ENCODE data around the gene DPH7. TPM values are rescaled to one million over a fixed set of nuclear protein-coding genes. Genes with fewer than 3 reads are reported as not detected.

The DPH7 gene
- total RNA-seq, 5 donors from 2014 or later (not counting 1 experiment from before 2014, with no cell fraction given): 45.0 to 71.0 (median 66.3) TPM

- ATAC-seq (replicated peaks in 1 of 4) (no peak), DNase-seq (no peak)
- no peak overlapping the region for H3K4me3 ChIP-seq (ENCODE audit: control insufficient read depth in 1 of 2, extremely low read depth in 1 of 2, low read length in 1 of 2)
- Mint-ChIP-seq H3K27ac (no peak overlapping the region), H3K4me1 (peaks cover 0 to 22% (median under 1%) of the 10 kb centered on the region in 3 donors), H3K36me3 (peaks cover under 1% of the 10 kb centered on the region), H3K9me3 (no peaks in the 10 kb centered on the region), H3K4me3 (no peak overlapping the region), H3K27me3 (no peaks in the 10 kb centered on the region)
- H3K27me3 ChIP-seq (replicated peaks in 1 of 2; ENCODE audit: control insufficient read depth in 2 of 2, extremely low read depth in 1 of 2, insufficient read depth in 2 of 2, low read length in 1 of 2): no peaks in the 10 kb centered on the region
- no peaks in the 10 kb centered on the region for H3K4me1 ChIP-seq (ENCODE audit: control insufficient read depth in 1 of 2, extremely low read depth in 1 of 2, insufficient read depth in 2 of 2, low read length in 2 of 2)
- no peaks in the 10 kb centered on the region for H3K9me3 ChIP-seq
- ChIA-PET CTCF (interaction anchor here in 1 of 2 donors (0.5 kb wide), 1 partner anchor 1121 kb away, joined by 5 read pairs; no protein-coding TSS in a partner anchor), POLR2A (no interaction called here)
- no peak overlapping the region for H3K27ac ChIP-seq (ENCODE audit: low read length)
- 93% methylated on average over 26 of the region's 26 CpGs for WGBS (ENCODE audit: insufficient coverage)
- no peaks in the 10 kb centered on the region for H3K36me3 ChIP-seq (ENCODE audit: control insufficient read depth in 2 of 2, extremely low read depth in 1 of 2, insufficient read depth in 1 of 2, low read length in 1 of 2)
Observed at GRCh38 chr9:137506702-137507171, 72.0 kb downstream of the DPH7 start.

GRCh38 chr9:137506274-137506673 is 72.5 kb downstream of the DPH7 start:
- Mint-ChIP-seq H3K27ac (no peak overlapping the region), H3K4me1 (peaks cover 0 to 24% (median 1%) of the 10 kb centered on the region in 3 donors), H3K27me3 (no peaks in the 10 kb centered on the region), H3K9me3 (no peaks in the 10 kb centered on the region), H3K4me3 (no peak overlapping the region), H3K36me3 (peaks cover 3% of the 10 kb centered on the region)
- no peaks in the 10 kb centered on the region for H3K27me3 ChIP-seq (replicated peaks in 1 of 2; ENCODE audit: control insufficient read depth in 2 of 2, extremely low read depth in 1 of 2, insufficient read depth in 2 of 2, low read length in 1 of 2)
- ChIA-PET CTCF (no interaction called here), POLR2A (no interaction called here)
- DNase-seq (no peak), ATAC-seq (replicated peaks in 1 of 4) (no peak)
- no peak overlapping the region for H3K27ac ChIP-seq (ENCODE audit: low read length)
- 97% methylated on average over 10 of the region's 15 CpGs for WGBS (ENCODE audit: insufficient coverage)
- H3K4me1 ChIP-seq (ENCODE audit: control insufficient read depth in 1 of 2, extremely low read depth in 1 of 2, insufficient read depth in 2 of 2, low read length in 2 of 2): no peaks in the 10 kb centered on the region
- no peak overlapping the region for H3K4me3 ChIP-seq (ENCODE audit: control insufficient read depth in 1 of 2, extremely low read depth in 1 of 2, low read length in 1 of 2)
- H3K36me3 ChIP-seq (ENCODE audit: control insufficient read depth in 2 of 2, extremely low read depth in 1 of 2, insufficient read depth in 1 of 2, low read length in 1 of 2): no peaks in the 10 kb centered on the region
- H3K9me3 ChIP-seq: no peaks in the 10 kb centered on the region

- Histone ChIP-seq H3K4me3 (ENCODE audit: control insufficient read depth in 1 of 2, extremely low read depth in 1 of 2, low read length in 1 of 2) (no peak overlapping the region), H3K9me3 (no peaks in the 10 kb centered on the region), H3K4me1 (ENCODE audit: control insufficient read depth in 1 of 2, extremely low read depth in 1 of 2, insufficient read depth in 2 of 2, low read length in 2 of 2) (no peaks in the 10 kb centered on the region), H3K36me3 (ENCODE audit: control insufficient read depth in 2 of 2, extremely low read depth in 1 of 2, insufficient read depth in 1 of 2, low read length in 1 of 2) (no peaks in the 10 kb centered on the region), H3K27ac (ENCODE audit: low read length) (no peak overlapping the region), H3K27me3 (replicated peaks in 1 of 2; ENCODE audit: control insufficient read depth in 2 of 2, extremely low read depth in 1 of 2, insufficient read depth in 2 of 2, low read length in 1 of 2) (no peaks in the 10 kb centered on the region)
- 92% methylated on average over 28 of the region's 28 CpGs for whole genome bisulfite sequencing (ENCODE audit: insufficient coverage)
- no peaks in the 10 kb centered on the region for H3K27me3 Mint-ChIP-seq
- DNase-seq: no peak
- ChIA-PET POLR2A (no interaction called here), CTCF (no interaction called here)
- H3K4me3 Mint-ChIP-seq: no peak overlapping the region
- H3K27ac Mint-ChIP-seq: no peak overlapping the region
- H3K4me1 Mint-ChIP-seq: peaks cover 0 to 24% (median 1%) of the 10 kb centered on the region in 3 donors
- no peaks in the 10 kb centered on the region for H3K9me3 Mint-ChIP-seq
- ATAC-seq (replicated peaks in 1 of 4): no peak
- H3K36me3 Mint-ChIP-seq: peaks cover 3% of the 10 kb centered on the region
Observed at GRCh38 chr9:137505421-137506140, 73.1 kb downstream of the DPH7 start.

Other genes with a start within 250 kb of the DPH7 start
- 10 to 100 TPM; 18.5 to 43.8 (median 38.0) TPM for gene EXD3, start 155.8 kb downstream of the DPH7 start, total RNA-seq
- gene NOXA1, start 155.5 kb downstream of the DPH7 start, total RNA-seq: 10 to 100 TPM in 2 of 5 donors, 1 to 10 TPM in 3; 6.4 to 11.7 (median 8.1) TPM
- not detected for gene ENTPD8, start 137.6 kb downstream of the DPH7 start, total RNA-seq
- gene NSMF, start 119.6 kb downstream of the DPH7 start, total RNA-seq: 10 to 100 TPM; 40.5 to 89.5 (median 51.7) TPM
- gene PNPLA7, start 28.5 kb downstream of the DPH7 start, total RNA-seq: 10 to 100 TPM; 11.7 to 20.0 (median 15.6) TPM
- gene MRPL41, start 27.0 kb downstream of the DPH7 start, total RNA-seq: 100 to 1,000 TPM in 2 of 5 donors, 10 to 100 TPM in 3; 33.0 to 158 (median 85.4) TPM
- 10 to 100 TPM; 18.7 to 42.0 (median 33.3) TPM for gene ZMYND19, start 11.6 kb upstream of the DPH7 start, total RNA-seq
- 100 to 1,000 TPM in 3 of 5 donors, 10 to 100 TPM in 2; 54.7 to 123 (median 103) TPM for gene ARRDC1, start 26.8 kb upstream of the DPH7 start, total RNA-seq
- 100 to 1,000 TPM; 113 to 124 (median 121) TPM for gene EHMT1, start 40.1 kb upstream of the DPH7 start, total RNA-seq

All from T-cell (primary cell).